Measurements from ENCODE around the gene GNB3. TPM values are rescaled to one million over a fixed set of nuclear protein-coding genes. Genes with fewer than 3 reads are reported as not detected.

GNB3 gene
- total RNA-seq, 1 donor from 2014 or later, result 16.6 TPM

GRCh38 chr12:6827437-6827911 is 13.3 kb upstream of the GNB3 start:
- peaks cover 29% of the 10 kb centered on the region for H3K79me2 ChIP-seq (ENCODE audit: insufficient read depth, low read length)
- peak overlapping the region; percentile 77 for H3K4me2 ChIP-seq (ENCODE audit: low read length)
- H3K27me3 ChIP-seq (ENCODE audit: insufficient read depth, low read length), result no peaks in the 10 kb centered on the region
- no peak overlapping the region for H3K27ac ChIP-seq (ENCODE audit: low read depth, low read length)
- H4K20me1 ChIP-seq (ENCODE audit: insufficient read depth, low read length), result peaks cover 6% of the 10 kb centered on the region
- Mint-ChIP-seq H3K27ac (ENCODE audit: unreplicated experiment) (peak overlapping the region; percentile 64), H3K4me3 (ENCODE audit: unreplicated experiment) (peak overlapping the region; percentile 80), H3K36me3 (ENCODE audit: low read depth, unreplicated experiment) (peaks cover 6% of the 10 kb centered on the region), H3K27me3 (ENCODE audit: low read depth, unreplicated experiment) (no peaks in the 10 kb centered on the region), H3K9me3 (ENCODE audit: unreplicated experiment) (no peaks in the 10 kb centered on the region), H3K4me1 (ENCODE audit: low read depth, unreplicated experiment) (peaks cover 17% of the 10 kb centered on the region)
- H3K9ac ChIP-seq (ENCODE audit: low read length), result peak overlapping the region; percentile 9
- no peak for TF ChIP-seq EZH2 (IDR thresholded peaks at IDR 0.05; ENCODE audit: insufficient read depth, low read length)
- no peaks in the 10 kb centered on the region for H3K9me3 ChIP-seq (ENCODE audit: insufficient read depth, low read depth, low read length)
- no peak overlapping the region for H2AFZ ChIP-seq (ENCODE audit: low read depth, low read length)
- FAIRE-seq (no peak), DNase-seq (ENCODE audit: low read depth) (peak; percentile 61)
- peaks cover 6% of the 10 kb centered on the region for H3K36me3 ChIP-seq (ENCODE audit: insufficient read depth, low read length)
- H3K4me3 ChIP-seq (ENCODE audit: insufficient read depth, low read depth, low read length), result no peak overlapping the region
- peaks cover 19% of the 10 kb centered on the region for H3K4me1 ChIP-seq (ENCODE audit: insufficient read depth, low read length)

GRCh38 chr12:6827982-6828780 is 12.5 kb upstream of the GNB3 start, which contains the start of gene P3H3:
TSS of gene P3H3 (plus strand) at chr12:6828407. CDS start at chr12:6828441, 34 bp downstream.
- peaks cover 19% of the 10 kb centered on the region for H3K4me1 ChIP-seq (ENCODE audit: insufficient read depth, low read length)
- Mint-ChIP-seq H3K4me1 (ENCODE audit: low read depth, unreplicated experiment) (peaks cover 14% of the 10 kb centered on the region), H3K9me3 (ENCODE audit: unreplicated experiment) (no peaks in the 10 kb centered on the region), H3K36me3 (ENCODE audit: low read depth, unreplicated experiment) (peaks cover 6% of the 10 kb centered on the region), H3K4me3 (ENCODE audit: unreplicated experiment) (peak within 1 kb of the TSS; percentile 98), H3K27ac (ENCODE audit: unreplicated experiment) (peak within 1 kb of the TSS; percentile 96), H3K27me3 (ENCODE audit: low read depth, unreplicated experiment) (no peaks in the 10 kb centered on the region)
- H3K27ac ChIP-seq (ENCODE audit: low read depth, low read length), result peak within 1 kb of the TSS; percentile 80
- DNase-seq (ENCODE audit: low read depth), result peak; percentile 42
- H3K4me3 ChIP-seq (ENCODE audit: insufficient read depth, low read depth, low read length), result peak within 1 kb of the TSS; percentile 71
- peak within 1 kb of the TSS; percentile 85 for H3K4me2 ChIP-seq (ENCODE audit: low read length)
- TF ChIP-seq EZH2 (IDR thresholded peaks at IDR 0.05; ENCODE audit: insufficient read depth, low read length), result no peak
- TF ChIP-seq, protein P1, sequence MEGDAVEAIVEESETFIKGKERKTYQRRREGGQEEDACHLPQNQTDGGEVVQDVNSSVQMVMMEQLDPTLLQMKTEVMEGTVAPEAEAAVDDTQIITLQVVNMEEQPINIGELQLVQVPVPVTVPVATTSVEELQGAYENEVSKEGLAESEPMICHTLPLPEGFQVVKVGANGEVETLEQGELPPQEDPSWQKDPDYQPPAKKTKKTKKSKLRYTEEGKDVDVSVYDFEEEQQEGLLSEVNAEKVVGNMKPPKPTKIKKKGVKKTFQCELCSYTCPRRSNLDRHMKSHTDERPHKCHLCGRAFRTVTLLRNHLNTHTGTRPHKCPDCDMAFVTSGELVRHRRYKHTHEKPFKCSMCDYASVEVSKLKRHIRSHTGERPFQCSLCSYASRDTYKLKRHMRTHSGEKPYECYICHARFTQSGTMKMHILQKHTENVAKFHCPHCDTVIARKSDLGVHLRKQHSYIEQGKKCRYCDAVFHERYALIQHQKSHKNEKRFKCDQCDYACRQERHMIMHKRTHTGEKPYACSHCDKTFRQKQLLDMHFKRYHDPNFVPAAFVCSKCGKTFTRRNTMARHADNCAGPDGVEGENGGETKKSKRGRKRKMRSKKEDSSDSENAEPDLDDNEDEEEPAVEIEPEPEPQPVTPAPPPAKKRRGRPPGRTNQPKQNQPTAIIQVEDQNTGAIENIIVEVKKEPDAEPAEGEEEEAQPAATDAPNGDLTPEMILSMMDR (IDR thresholded peaks at IDR 0.05; ENCODE audit: insufficient read depth, low read depth, low read length), result no peak
- FAIRE-seq, result no peak
- peak within 1 kb of the TSS; percentile 96 for H3K9ac ChIP-seq (ENCODE audit: low read length)
- H3K27me3 ChIP-seq (ENCODE audit: insufficient read depth, low read length), result no peaks in the 10 kb centered on the region
- H4K20me1 ChIP-seq (ENCODE audit: insufficient read depth, low read length), result peaks cover 6% of the 10 kb centered on the region
- peaks cover 29% of the 10 kb centered on the region for H3K79me2 ChIP-seq (ENCODE audit: insufficient read depth, low read length)
- H3K36me3 ChIP-seq (ENCODE audit: insufficient read depth, low read length), result peaks cover 6% of the 10 kb centered on the region
- H3K9me3 ChIP-seq (ENCODE audit: insufficient read depth, low read depth, low read length), result no peaks in the 10 kb centered on the region
- peak within 1 kb of the TSS; percentile 63 for H2AFZ ChIP-seq (ENCODE audit: low read depth, low read length)

DNA sequence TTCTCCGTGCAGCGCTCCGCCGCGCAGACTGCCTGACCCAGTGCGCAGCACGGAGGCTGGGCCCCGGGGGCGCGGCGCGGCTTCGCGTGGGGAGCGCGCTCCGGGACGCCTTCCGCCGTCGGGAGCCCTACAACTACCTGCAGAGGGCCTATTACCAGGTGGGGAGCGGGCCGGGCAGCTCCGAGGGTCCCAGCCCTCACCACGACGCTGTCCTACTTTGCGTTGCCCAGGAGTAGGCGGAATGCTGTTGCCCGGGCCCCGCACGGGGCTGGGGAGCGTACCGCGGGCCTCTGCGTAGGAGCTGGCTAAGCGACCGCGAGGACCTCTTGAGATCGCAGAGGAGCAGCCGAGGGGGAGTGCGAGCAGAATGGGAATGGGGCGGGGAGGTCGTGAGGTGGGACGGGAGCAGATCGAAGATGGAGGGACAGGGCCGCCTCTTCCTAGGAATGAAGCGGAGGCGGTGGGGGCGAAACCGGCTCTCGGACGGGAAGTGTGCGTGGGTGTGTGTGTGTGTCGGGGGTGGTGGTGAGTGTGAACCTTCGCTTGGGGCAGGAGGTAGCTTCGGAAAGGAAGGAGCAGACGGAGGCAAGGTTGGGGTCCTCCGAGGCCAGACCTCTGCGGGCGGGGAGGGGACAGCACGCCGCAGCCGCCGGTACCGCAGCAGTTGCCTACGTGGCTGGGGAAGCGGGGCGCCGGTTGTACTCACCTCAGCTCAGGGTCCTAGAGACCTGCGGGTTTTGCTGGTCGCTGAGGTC is 11.8 kb upstream of the GNB3 start:
- H3K27ac Mint-ChIP-seq (ENCODE audit: unreplicated experiment), result peak overlapping the region; percentile 96
- Histone ChIP-seq H3K9ac (ENCODE audit: low read length) (peak overlapping the region; percentile 96), H3K4me1 (ENCODE audit: insufficient read depth, low read length) (peaks cover 19% of the 10 kb centered on the region), H3K4me2 (ENCODE audit: low read length) (peak overlapping the region; percentile 85), H3K27ac (ENCODE audit: low read depth, low read length) (peak overlapping the region; percentile 80), H3K27me3 (ENCODE audit: insufficient read depth, low read length) (no peaks in the 10 kb centered on the region), H3K9me3 (ENCODE audit: insufficient read depth, low read depth, low read length) (no peaks in the 10 kb centered on the region), H3K4me3 (ENCODE audit: insufficient read depth, low read depth, low read length) (peak overlapping the region; percentile 71), H2AFZ (ENCODE audit: low read depth, low read length) (peak overlapping the region; percentile 63), H3K79me2 (ENCODE audit: insufficient read depth, low read length) (peaks cover 29% of the 10 kb centered on the region), H4K20me1 (ENCODE audit: insufficient read depth, low read length) (peaks cover 10% of the 10 kb centered on the region), H3K36me3 (ENCODE audit: insufficient read depth, low read length) (peaks cover 13% of the 10 kb centered on the region)
- H3K4me1 Mint-ChIP-seq (ENCODE audit: low read depth, unreplicated experiment), result peaks cover 13% of the 10 kb centered on the region
- no peak for FAIRE-seq
- peak overlapping the region; percentile 98 for H3K4me3 Mint-ChIP-seq (ENCODE audit: unreplicated experiment)
- no peaks in the 10 kb centered on the region for H3K27me3 Mint-ChIP-seq (ENCODE audit: low read depth, unreplicated experiment)
- TF ChIP-seq, protein P1 (IDR thresholded peaks at IDR 0.05; ENCODE audit: insufficient read depth, low read depth, low read length), result no peak
- no peak for TF ChIP-seq EZH2 (IDR thresholded peaks at IDR 0.05; ENCODE audit: insufficient read depth, low read length)
- DNase-seq (ENCODE audit: low read depth), result peak; percentile 47
- H3K9me3 Mint-ChIP-seq (ENCODE audit: unreplicated experiment), result no peaks in the 10 kb centered on the region
- H3K36me3 Mint-ChIP-seq (ENCODE audit: low read depth, unreplicated experiment), result peaks cover 7% of the 10 kb centered on the region

All from astrocyte (in vitro differentiated cells and primary cell).